ENCODE data around the gene BICRAL. TPM values are rescaled to one million over a fixed set of nuclear protein-coding genes. Genes with fewer than 3 reads are reported as not detected.
A peak's percentile ranks its signal among the peaks of the same experiment; 100 is the strongest.

BICRAL gene
- total RNA-seq, 1 donor, result 9.4 TPM

- no peaks in the 10 kb centered on the region for H3K36me3 ChIP-seq (ENCODE audit: insufficient read depth, low read length)
Measured at GRCh38 chr6:42914546-42914945, 132.7 kb downstream of the BICRAL start.

GRCh38 chr6:42915732-42916131 lies 133.9 kb downstream of the BICRAL start, which contains the start of gene PTCRA:
Gene PTCRA (plus strand): TSS chr6:42916053. CDS start chr6:42916070, 17 bp downstream.
- no peaks in the 10 kb centered on the region for H4K20me1 ChIP-seq (ENCODE audit: insufficient read depth, low read length)
- H3K4me3 ChIP-seq (ENCODE audit: insufficient read depth, low read length), result no peak within 1 kb of the TSS
- peak; percentile 72 for DNase-seq (ENCODE audit: insufficient read length, low spot score, missing footprints)
- no peaks in the 10 kb centered on the region for H3K27me3 ChIP-seq (ENCODE audit: insufficient read depth, low read length)
- H3K9me3 ChIP-seq (ENCODE audit: low read depth, low read length), result no peaks in the 10 kb centered on the region
- H3K79me2 ChIP-seq (ENCODE audit: insufficient read depth, low read length), result no peaks in the 10 kb centered on the region
- H2AFZ ChIP-seq (ENCODE audit: low read length), result no peak within 1 kb of the TSS
- no peak within 1 kb of the TSS for H3K4me2 ChIP-seq (ENCODE audit: insufficient read depth, low read length)
- no peak within 1 kb of the TSS for H3K27ac ChIP-seq (ENCODE audit: low read depth, low read length)
- no peak for TF ChIP-seq CTCF (IDR thresholded peaks at IDR 0.05; ENCODE audit: extremely low read depth, low read depth, low read length)
- H3K4me1 ChIP-seq (ENCODE audit: insufficient read depth, low read length), result peaks cover 10% of the 10 kb centered on the region
- no peaks in the 10 kb centered on the region for H3K36me3 ChIP-seq (ENCODE audit: insufficient read depth, low read length)

More at GRCh38 chr6:42914546-42914945, 132.7 kb downstream of the BICRAL start:
- Histone ChIP-seq H3K4me2 (ENCODE audit: insufficient read depth, low read length) (no peak overlapping the region), H3K27ac (ENCODE audit: low read depth, low read length) (no peak overlapping the region), H3K4me1 (ENCODE audit: insufficient read depth, low read length) (peaks cover 7% of the 10 kb centered on the region), H4K20me1 (ENCODE audit: insufficient read depth, low read length) (no peaks in the 10 kb centered on the region), H2AFZ (ENCODE audit: low read length) (no peak overlapping the region), H3K4me3 (ENCODE audit: insufficient read depth, low read length) (no peak overlapping the region), H3K9me3 (ENCODE audit: low read depth, low read length) (no peaks in the 10 kb centered on the region), H3K79me2 (ENCODE audit: insufficient read depth, low read length) (no peaks in the 10 kb centered on the region), H3K27me3 (ENCODE audit: insufficient read depth, low read length) (no peaks in the 10 kb centered on the region)
- TF ChIP-seq CTCF (IDR thresholded peaks at IDR 0.05; ENCODE audit: extremely low read depth, low read depth, low read length), result no peak
- no peak for DNase-seq (ENCODE audit: insufficient read length, low spot score, missing footprints)

GRCh38 chr6:42916288-42916687 lies 134.4 kb downstream of the BICRAL start:
- no peaks in the 10 kb centered on the region for H4K20me1 ChIP-seq (ENCODE audit: insufficient read depth, low read length)
- H3K4me3 ChIP-seq (ENCODE audit: insufficient read depth, low read length), result no peak overlapping the region
- no peaks in the 10 kb centered on the region for H3K27me3 ChIP-seq (ENCODE audit: insufficient read depth, low read length)
- H2AFZ ChIP-seq (ENCODE audit: low read length), result no peak overlapping the region
- H3K4me2 ChIP-seq (ENCODE audit: insufficient read depth, low read length), result no peak overlapping the region
- no peak for TF ChIP-seq CTCF (IDR thresholded peaks at IDR 0.05; ENCODE audit: extremely low read depth, low read depth, low read length)
- H3K79me2 ChIP-seq (ENCODE audit: insufficient read depth, low read length), result no peaks in the 10 kb centered on the region
- no peak overlapping the region for H3K27ac ChIP-seq (ENCODE audit: low read depth, low read length)
- H3K9me3 ChIP-seq (ENCODE audit: low read depth, low read length), result no peaks in the 10 kb centered on the region
- peak; percentile 30 for DNase-seq (ENCODE audit: insufficient read length, low spot score, missing footprints)
- H3K36me3 ChIP-seq (ENCODE audit: insufficient read depth, low read length), result no peaks in the 10 kb centered on the region
- peaks cover 7% of the 10 kb centered on the region for H3K4me1 ChIP-seq (ENCODE audit: insufficient read depth, low read length)

Other genes with a start within 250 kb of the BICRAL start
- 31.5 and 32.1 TPM in 2 replicates for gene UBR2, start 218.0 kb upstream of the BICRAL start, total RNA-seq
- 3.3 and 3.8 TPM in 2 replicates for gene PRPH2, start 59.5 kb upstream of the BICRAL start, total RNA-seq
- 30.9 and 33.7 TPM in 2 replicates for gene TBCC, start 35.9 kb upstream of the BICRAL start, total RNA-seq
- 112 and 128 TPM in 2 replicates for gene RPL7L1, start 97.6 kb downstream of the BICRAL start, total RNA-seq
- not detected in 2 replicates for gene PTCRA, start 134.0 kb downstream of the BICRAL start, total RNA-seq
- gene CNPY3, start 147.4 kb downstream of the BICRAL start, total RNA-seq, result 33.3 TPM in 2 replicates
- 0.72 and 0.88 TPM in 2 replicates for gene GNMT, start 178.7 kb downstream of the BICRAL start, total RNA-seq
- 15.3 and 23.5 TPM in 2 replicates for gene PEX6, start 197.1 kb downstream of the BICRAL start, total RNA-seq
- gene PPP2R5D, start 202.5 kb downstream of the BICRAL start, total RNA-seq, result 30.8 and 36.8 TPM in 2 replicates
- 42.4 and 47.4 TPM in 2 replicates for gene MEA1, start 231.9 kb downstream of the BICRAL start, total RNA-seq
- 122 and 123 TPM in 2 replicates for gene KLHDC3, start 232.2 kb downstream of the BICRAL start, total RNA-seq
- gene RRP36, start 239.6 kb downstream of the BICRAL start, total RNA-seq, result 84.0 and 90.2 TPM in 2 replicates